ENCODE measurements around the gene REEP1. TPM values are rescaled to one million over a fixed set of nuclear protein-coding genes. Genes with fewer than 3 reads are reported as not detected.

The REEP1 gene
- total and polyA plus RNA-seq, 2 donors (not counting 1 experiment from before 2014, with no cell fraction given): not detected

DNA sequence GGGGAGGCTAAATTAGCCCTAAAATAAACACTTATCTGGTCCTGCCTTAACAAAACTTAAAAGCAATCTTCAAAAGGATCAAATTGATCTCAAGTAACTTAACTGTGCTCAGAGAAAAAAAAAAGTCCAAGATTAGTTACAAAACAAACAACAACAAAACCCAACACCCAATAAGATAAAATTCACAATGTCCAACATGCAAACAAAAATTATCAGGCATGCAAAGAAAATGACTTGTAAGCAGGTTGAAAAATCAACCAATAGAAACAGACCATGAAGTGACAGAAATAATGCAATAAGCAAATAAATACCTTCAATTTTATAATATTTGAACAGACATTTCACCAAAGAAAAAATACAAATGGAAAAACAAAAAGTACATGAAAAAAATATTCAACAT, 4.0 kb upstream of the REEP1 start:
- peaks cover 11% of the 10 kb centered on the region for H3K4me1 Mint-ChIP-seq
- Histone ChIP-seq H3K27ac (ENCODE audit: low read length in 2 of 2) (no peak overlapping the region), H3K9me3 (ENCODE audit: control extremely low read depth in 1 of 3, control insufficient read depth in 2 of 3, insufficient read depth in 1 of 3, low read length in 2 of 3) (peaks cover 0 to 14% (median 8%) of the 10 kb centered on the region in 3 donors), H3K4me3 (ENCODE audit: control extremely low read depth in 1 of 5, extremely low read depth in 1 of 5, insufficient read depth in 1 of 5, low read depth in 2 of 5, low read length in 4 of 5) (no peak overlapping the region), H3K27me3 (replicated peaks in 1 of 4; ENCODE audit: control extremely low read depth in 1 of 4, control insufficient read depth in 3 of 4, insufficient read depth in 4 of 4, low read length in 3 of 4) (peaks cover 0 to 46% (median 32%) of the 10 kb centered on the region in 4 experiments), H3K4me2 (replicated peaks; ENCODE audit: low read depth, low read length, poor library complexity, severe bottlenecking) (no peak overlapping the region), H3K36me3 (replicated peaks in 1 of 2; ENCODE audit: control extremely low read depth in 1 of 2, control insufficient read depth in 1 of 2, extremely low read depth in 1 of 2, insufficient read depth in 2 of 2, low read length in 1 of 2) (no peaks in the 10 kb centered on the region), H4K20me1 (ENCODE audit: control insufficient read depth, insufficient read depth, low read length, poor library complexity, severe bottlenecking) (no peaks in the 10 kb centered on the region), H2AFZ (ENCODE audit: insufficient read depth, low read depth, low read length, poor library complexity, severe bottlenecking) (no peak overlapping the region), H3K4me1 (ENCODE audit: control insufficient read depth in 2 of 2, insufficient read depth in 2 of 2, low read length in 2 of 2) (peaks cover 6 to 14% of the 10 kb centered on the region in 2 donors), H3K9ac (ENCODE audit: low read length) (no peak overlapping the region), H3K79me2 (ENCODE audit: control insufficient read depth, insufficient read depth, low read length) (no peaks in the 10 kb centered on the region)
- no peak overlapping the region for H3K4me3 Mint-ChIP-seq
- no peak overlapping the region for H3K27ac Mint-ChIP-seq
- intact Hi-C loops (cut with micrococcal nuclease): no loop called here
- peaks cover 53% of the 10 kb centered on the region for H3K27me3 Mint-ChIP-seq
- POLR2A ChIA-PET: no interaction called here
- ATAC-seq (ENCODE audit: low read depth) (no peak), DNase-seq (no peak)
- TF ChIP-seq EZH2 (IDR thresholded peaks at IDR 0.05; ENCODE audit: borderline replicate concordance, insufficient read depth, low read depth, low read length, poor library complexity, severe bottlenecking): no peak
- TF ChIP-seq, protein P1, sequence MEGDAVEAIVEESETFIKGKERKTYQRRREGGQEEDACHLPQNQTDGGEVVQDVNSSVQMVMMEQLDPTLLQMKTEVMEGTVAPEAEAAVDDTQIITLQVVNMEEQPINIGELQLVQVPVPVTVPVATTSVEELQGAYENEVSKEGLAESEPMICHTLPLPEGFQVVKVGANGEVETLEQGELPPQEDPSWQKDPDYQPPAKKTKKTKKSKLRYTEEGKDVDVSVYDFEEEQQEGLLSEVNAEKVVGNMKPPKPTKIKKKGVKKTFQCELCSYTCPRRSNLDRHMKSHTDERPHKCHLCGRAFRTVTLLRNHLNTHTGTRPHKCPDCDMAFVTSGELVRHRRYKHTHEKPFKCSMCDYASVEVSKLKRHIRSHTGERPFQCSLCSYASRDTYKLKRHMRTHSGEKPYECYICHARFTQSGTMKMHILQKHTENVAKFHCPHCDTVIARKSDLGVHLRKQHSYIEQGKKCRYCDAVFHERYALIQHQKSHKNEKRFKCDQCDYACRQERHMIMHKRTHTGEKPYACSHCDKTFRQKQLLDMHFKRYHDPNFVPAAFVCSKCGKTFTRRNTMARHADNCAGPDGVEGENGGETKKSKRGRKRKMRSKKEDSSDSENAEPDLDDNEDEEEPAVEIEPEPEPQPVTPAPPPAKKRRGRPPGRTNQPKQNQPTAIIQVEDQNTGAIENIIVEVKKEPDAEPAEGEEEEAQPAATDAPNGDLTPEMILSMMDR (IDR thresholded peaks at IDR 0.05): no peak
- CTCF ChIA-PET: no interaction called here
- peaks cover 8% of the 10 kb centered on the region for H3K9me3 Mint-ChIP-seq (ENCODE audit: insufficient read depth)

GRCh38 chr2:86338778-86339295, 1.4 kb upstream of the REEP1 start:
- H3K4me2 ChIP-seq (replicated peaks; ENCODE audit: low read depth, low read length, poor library complexity, severe bottlenecking): no peak overlapping the region
- H3K9me3 Mint-ChIP-seq (ENCODE audit: insufficient read depth): peaks cover 8% of the 10 kb centered on the region
- DNase-seq (no peak), ATAC-seq (ENCODE audit: low read depth) (no peak)
- ChIA-PET POLR2A (no interaction called here), CTCF (no interaction called here)
- H3K27me3 Mint-ChIP-seq: peaks cover 65% of the 10 kb centered on the region
- H3K79me2 ChIP-seq (ENCODE audit: control insufficient read depth, insufficient read depth, low read length): no peaks in the 10 kb centered on the region
- H2AFZ ChIP-seq (ENCODE audit: insufficient read depth, low read depth, low read length, poor library complexity, severe bottlenecking): no peak overlapping the region
- no peak overlapping the region for H3K27ac Mint-ChIP-seq
- intact Hi-C loops (cut with micrococcal nuclease): no loop called here
- H3K9ac ChIP-seq (ENCODE audit: low read length): no peak overlapping the region
- H3K9me3 ChIP-seq (ENCODE audit: control extremely low read depth in 1 of 3, control insufficient read depth in 2 of 3, insufficient read depth in 1 of 3, low read length in 2 of 3): peaks cover 0 to 14% (median 8%) of the 10 kb centered on the region in 3 donors
- whole genome bisulfite sequencing (ENCODE audit: insufficient coverage): 90% methylated on average over 7 of the region's 10 CpGs
- TF ChIP-seq EZH2 (IDR thresholded peaks at IDR 0.05; ENCODE audit: borderline replicate concordance, insufficient read depth, low read depth, low read length, poor library complexity, severe bottlenecking): no peak
- peaks cover 18% of the 10 kb centered on the region for H3K4me1 Mint-ChIP-seq
- H3K4me1 ChIP-seq (ENCODE audit: control insufficient read depth in 2 of 2, insufficient read depth in 2 of 2, low read length in 2 of 2): peaks cover 6 to 18% of the 10 kb centered on the region in 2 donors
- H3K4me3 Mint-ChIP-seq: no peak overlapping the region
- no peaks in the 10 kb centered on the region for H3K36me3 ChIP-seq (replicated peaks in 1 of 2; ENCODE audit: control extremely low read depth in 1 of 2, control insufficient read depth in 1 of 2, extremely low read depth in 1 of 2, insufficient read depth in 2 of 2, low read length in 1 of 2)
- H4K20me1 ChIP-seq (ENCODE audit: control insufficient read depth, insufficient read depth, low read length, poor library complexity, severe bottlenecking): no peaks in the 10 kb centered on the region
- peaks cover 0 to 58% (median 41%) of the 10 kb centered on the region in 4 experiments for H3K27me3 ChIP-seq (replicated peaks in 1 of 4; ENCODE audit: control extremely low read depth in 1 of 4, control insufficient read depth in 3 of 4, insufficient read depth in 4 of 4, low read length in 3 of 4)
- no peak overlapping the region for H3K4me3 ChIP-seq (ENCODE audit: control extremely low read depth in 1 of 5, extremely low read depth in 1 of 5, insufficient read depth in 1 of 5, low read depth in 2 of 5, low read length in 4 of 5)
- no peak overlapping the region for H3K27ac ChIP-seq (ENCODE audit: low read length in 2 of 2)

All from B cell (primary cell).